GM19468 (cell line): ENCODE results near the gene SSH3.

ENCODE experiments used
- ATAC-seq: cut with Tn5 transposase; IDR thresholded peaks from one replicate; pipeline ENCODE4 v1.9.1; 2021; ENCODE audit warnings: mild to moderate bottlenecking, moderate library complexity, moderate number of reproducible peaks; ENCODE audit not compliant: unreplicated experiment; ENCODE audit errors: extremely low read depth

The SSH3 gene

GRCh38 chr11:67291481-67292381 is 11.6 kb upstream of the SSH3 start:
- no peak for ATAC-seq

DNA sequence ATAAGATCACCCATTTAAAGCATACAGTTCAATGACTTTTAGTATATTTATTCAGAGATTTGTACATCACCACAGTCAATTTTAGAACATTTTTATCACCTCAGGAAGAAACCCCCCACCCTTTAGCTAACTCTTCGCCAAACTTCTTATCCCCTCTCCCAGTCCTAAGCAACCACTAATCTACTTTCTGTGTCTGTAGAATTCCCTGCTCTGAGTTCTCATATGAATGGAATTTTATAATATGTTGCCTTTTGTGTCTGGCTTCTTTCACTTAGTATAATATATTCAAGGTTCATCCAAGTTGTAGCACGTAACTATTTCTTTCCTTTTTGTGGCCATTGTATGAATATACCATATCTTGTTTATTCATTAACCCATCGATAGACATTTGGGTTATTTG is 10.7 kb upstream of the SSH3 start:
- ATAC-seq: no peak

DNA sequence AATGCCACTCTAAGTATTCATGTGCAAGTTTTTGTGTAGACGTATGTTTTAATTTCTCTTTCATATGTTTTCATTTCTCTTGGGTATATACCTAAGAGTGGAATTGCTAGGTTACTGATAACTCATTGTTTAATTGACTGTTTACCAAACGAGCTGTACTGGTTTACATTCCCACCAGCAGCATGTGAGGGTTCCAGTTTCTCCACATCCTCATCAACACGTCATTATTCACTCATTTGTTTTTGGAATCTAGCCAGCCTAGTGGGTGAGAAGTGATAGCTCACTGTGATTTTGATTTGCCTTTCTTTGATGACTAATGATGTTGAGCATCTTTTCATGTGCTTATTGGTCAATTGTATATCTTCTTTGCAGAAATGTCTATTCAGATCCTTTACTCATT is 10.2 kb upstream of the SSH3 start:
- ATAC-seq: no peak

GRCh38 chr11:67295846-67296245 is 7.5 kb upstream of the SSH3 start:
- no peak for ATAC-seq

GRCh38 chr11:67298786-67299185 is 4.5 kb upstream of the SSH3 start:
- ATAC-seq: no peak

DNA sequence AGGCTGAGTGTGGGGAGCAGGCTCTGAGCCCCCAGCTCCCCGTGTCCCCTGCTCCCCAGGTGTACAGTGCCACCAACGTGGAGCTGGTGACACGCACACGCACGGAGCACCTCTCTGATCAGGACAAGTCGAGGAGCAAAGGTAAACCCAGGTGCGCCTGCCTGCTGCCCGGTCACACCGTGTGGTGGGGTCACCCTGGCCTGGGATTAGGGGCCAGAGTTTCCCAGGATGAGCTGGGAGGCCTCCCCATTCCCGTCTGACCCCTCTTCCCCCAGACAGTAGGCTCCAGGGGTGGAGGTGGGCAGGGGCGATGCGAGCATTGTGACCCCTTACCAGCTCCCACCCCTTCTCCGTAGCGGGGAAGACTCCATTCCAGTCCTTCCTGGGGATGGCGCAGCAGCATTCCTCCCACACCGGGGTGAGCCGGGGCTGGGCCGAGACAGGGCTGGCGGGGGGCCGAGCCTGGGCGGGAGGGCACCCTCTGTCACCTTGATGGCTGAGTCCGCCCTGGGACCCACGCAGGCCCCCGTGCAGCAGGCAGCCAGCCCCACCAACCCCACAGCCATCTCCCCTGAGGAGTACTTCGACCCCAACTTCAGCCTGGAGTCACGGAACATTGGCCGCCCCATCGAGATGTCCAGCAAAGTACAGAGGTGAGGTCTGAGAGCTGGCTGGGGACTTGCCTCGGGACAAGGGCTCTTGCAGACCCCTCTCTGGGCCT is 3.7 kb upstream of the SSH3 start:
- no peak for ATAC-seq

DNA sequence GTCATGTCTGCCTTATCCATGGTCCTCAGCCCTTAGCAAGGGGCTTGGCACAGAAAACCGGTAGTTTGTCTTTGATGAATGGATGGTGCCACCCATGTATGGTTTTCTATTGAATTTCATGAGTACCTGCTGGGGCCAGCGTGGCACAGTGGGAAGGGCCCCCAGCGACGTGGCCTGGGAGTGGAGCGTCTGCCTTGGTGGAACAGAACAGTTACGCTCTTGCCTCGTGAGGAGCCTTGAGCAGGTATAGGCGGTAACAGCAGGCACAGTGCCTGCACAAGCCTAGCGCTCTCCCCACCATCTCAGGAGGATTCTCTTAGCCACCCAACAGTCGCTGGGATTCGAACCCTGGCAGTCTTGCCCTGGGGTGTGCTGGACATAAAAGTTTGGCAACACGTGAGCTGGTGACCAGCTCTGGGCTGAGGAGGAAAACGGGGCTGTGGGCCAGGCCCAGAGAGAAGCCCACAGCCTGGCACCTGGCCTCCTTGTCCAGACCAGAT is 3.0 kb upstream of the SSH3 start:
- ATAC-seq: no peak

GRCh38 chr11:67300756-67301312 is 2.5 kb upstream of the SSH3 start:
- no peak for ATAC-seq

GRCh38 chr11:67301313-67301921 is 1.9 kb upstream of the SSH3 start:
- ATAC-seq: no peak

GRCh38 chr11:67301951-67302516 is 1.3 kb upstream of the SSH3 start:
- no peak for ATAC-seq

DNA sequence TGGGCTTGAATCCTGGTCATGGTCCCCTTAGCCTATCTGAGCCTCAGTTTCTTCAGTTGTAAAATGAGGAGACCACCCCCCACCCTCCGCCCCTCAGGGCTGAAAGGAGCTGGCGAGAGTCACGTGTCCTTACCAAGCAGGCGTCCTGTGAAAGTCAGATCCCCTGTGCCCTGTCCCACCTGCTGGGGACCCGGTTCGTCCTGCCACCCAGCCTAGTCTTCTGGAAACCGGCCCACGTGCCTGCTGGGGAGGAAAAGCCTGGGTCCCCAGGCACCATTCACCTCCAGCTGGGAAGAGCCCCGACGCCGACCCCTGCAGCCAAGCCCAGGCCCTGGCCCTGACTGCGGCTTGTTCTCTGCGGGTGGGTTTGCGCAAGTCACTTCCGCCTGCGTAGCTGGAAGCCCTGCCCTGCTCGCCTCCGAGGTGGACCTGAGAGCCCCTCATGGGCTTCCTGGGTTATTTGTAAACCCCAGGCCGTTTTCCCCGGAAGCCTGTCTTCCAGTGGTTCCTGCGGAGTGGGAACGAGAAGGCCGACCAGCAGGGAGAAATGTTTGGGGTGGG is 679 bp upstream of the SSH3 start:
- no peak for ATAC-seq

GRCh38 chr11:67303835-67304411 is 593 bp downstream of the SSH3 start:
- no peak for ATAC-seq

DNA sequence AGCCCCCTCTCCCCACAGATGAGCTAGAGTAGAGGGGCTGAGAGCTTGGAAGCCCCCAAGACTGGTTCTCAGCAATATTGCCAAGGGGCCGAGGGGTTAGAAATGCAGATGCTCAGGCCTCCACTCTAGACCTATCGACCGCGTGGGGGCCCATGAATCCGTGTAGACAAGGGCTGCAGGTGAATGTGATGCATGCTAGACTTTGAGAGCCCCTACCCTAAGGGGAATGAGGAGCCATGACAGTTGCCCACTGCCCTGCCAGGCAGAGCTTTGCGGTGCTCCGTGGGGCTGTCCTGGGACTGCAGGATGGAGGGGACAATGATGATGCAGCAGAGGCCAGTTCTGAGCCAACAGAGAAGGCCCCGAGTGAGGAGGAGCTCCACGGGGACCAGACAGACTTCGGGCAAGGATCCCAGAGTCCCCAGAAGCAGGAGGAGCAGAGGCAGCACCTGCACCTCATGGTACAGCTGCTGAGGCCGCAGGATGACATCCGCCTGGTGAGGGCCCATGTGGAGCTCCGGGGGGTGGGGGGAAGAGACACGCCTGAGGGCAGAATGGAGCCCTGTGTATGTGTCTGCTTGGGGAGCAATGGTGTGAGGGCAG is 1.3 kb downstream of the SSH3 start:
- ATAC-seq: no peak

DNA sequence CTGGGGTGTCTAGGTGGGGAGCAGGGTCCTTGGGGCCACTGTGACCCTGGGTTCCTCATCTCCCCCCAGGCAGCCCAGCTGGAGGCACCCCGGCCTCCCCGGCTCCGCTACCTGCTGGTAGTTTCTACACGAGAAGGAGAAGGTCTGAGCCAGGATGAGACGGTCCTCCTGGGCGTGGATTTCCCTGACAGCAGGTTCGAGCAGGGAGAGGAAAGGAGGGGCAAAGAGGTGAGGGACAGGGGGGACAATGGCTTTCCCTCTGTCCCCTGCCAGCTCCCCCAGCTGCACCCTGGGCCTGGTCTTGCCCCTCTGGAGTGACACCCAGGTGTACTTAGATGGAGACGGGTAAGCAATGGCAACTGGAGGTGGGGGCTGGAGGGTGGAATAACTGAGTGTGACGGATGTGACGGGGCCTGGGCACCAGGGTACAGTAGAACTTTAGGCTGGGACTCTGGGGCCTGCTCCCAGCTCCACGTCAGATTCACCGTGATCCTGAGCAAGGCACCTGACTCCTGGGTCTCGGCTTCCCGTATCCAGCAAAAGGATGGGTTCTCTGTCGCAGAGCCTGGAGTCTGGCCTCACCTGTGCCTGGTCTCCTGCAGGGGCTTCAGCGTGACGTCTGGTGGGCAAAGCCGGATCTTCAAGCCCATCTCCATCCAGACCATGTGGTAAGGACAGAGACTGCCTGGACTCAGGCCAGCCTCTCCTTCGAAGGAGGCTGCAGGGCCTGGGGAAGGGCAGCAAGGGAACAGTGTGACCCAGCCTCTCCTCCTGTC is 3.6 kb downstream of the SSH3 start:
- ATAC-seq: no peak

DNA sequence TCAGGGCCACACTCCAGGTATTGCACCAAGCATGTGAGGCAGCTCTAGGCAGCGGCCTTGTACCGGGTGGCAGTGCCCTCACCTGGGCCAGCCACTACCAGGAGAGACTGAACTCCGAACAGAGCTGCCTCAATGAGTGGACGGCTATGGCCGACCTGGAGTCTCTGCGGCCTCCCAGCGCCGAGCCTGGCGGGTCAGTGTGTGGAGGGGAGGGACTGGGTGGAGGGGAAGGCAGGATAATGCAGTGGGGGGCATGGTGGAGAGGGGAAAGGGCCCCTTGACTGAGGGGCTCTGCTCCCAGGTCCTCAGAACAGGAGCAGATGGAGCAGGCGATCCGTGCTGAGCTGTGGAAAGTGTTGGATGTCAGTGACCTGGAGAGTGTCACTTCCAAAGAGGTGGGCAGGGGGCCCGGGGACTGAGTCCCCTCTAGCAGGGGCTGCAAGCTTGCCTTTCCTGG is 4.2 kb downstream of the SSH3 start:
- no peak for ATAC-seq

- ATAC-seq: no peak
Observed at GRCh38 chr11:67308031-67308866, 4.9 kb downstream of the SSH3 start.

GRCh38 chr11:67309166-67309565 is 5.8 kb downstream of the SSH3 start:
- no peak for ATAC-seq

DNA sequence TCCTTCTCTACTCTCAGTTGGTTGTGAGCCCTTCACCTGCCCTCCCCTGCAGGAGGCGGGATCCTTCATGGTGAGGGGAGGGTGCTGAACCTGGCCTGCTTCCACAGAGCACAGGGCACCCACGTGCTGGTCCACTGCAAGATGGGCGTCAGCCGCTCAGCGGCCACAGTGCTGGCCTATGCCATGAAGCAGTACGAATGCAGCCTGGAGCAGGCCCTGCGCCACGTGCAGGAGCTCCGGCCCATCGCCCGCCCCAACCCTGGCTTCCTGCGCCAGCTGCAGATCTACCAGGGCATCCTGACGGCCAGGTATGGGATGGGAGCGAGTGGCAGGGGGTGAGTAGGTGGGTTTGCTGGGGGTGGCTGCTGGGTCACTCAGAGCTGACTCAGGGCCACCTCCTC is 6.3 kb downstream of the SSH3 start:
- no peak for ATAC-seq
